VCaP (cell line): Measurements from ENCODE around the gene MARCHF3.

ENCODE experiments used
- H3K27ac ChIP-seq: fragments of 450-650 bp; 2 replicates; pipeline ENCODE4 v1.5.1; 2017
- TF ChIP-seq, protein P1 (sequence below): fragments of 450-650 bp; conservative IDR thresholded peaks from 2 replicates; pipeline ENCODE4 v1.5.1; 2017; ENCODE audit warnings: mild to moderate bottlenecking, moderate library complexity

The MARCHF3 gene

GRCh38 chr5:126959188-126959587 is 71.2 kb downstream of the MARCHF3 start:
- TF ChIP-seq, protein P1, sequence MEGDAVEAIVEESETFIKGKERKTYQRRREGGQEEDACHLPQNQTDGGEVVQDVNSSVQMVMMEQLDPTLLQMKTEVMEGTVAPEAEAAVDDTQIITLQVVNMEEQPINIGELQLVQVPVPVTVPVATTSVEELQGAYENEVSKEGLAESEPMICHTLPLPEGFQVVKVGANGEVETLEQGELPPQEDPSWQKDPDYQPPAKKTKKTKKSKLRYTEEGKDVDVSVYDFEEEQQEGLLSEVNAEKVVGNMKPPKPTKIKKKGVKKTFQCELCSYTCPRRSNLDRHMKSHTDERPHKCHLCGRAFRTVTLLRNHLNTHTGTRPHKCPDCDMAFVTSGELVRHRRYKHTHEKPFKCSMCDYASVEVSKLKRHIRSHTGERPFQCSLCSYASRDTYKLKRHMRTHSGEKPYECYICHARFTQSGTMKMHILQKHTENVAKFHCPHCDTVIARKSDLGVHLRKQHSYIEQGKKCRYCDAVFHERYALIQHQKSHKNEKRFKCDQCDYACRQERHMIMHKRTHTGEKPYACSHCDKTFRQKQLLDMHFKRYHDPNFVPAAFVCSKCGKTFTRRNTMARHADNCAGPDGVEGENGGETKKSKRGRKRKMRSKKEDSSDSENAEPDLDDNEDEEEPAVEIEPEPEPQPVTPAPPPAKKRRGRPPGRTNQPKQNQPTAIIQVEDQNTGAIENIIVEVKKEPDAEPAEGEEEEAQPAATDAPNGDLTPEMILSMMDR = no peak
- no peak overlapping the region for H3K27ac ChIP-seq

DNA sequence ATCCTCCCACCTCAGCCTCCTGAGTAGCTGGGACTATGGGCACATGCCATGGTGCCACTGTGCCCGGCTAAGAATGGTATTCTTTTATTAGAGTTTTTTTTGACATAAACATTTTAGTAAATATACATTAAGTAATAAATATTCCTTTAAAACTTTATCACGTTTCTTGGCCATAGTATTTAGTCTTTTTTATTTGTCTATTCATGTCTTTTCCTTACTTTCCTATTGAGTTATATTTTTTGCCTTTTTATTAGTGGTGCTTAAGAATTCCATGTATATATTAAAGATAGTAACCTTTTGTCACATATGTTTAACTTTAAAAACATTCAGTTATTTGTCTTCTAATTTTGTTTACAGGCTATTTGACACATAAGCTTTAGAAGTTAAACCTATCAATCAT is 73.4 kb downstream of the MARCHF3 start:
- no peak overlapping the region for H3K27ac ChIP-seq
- TF ChIP-seq, protein P1 = no peak

DNA sequence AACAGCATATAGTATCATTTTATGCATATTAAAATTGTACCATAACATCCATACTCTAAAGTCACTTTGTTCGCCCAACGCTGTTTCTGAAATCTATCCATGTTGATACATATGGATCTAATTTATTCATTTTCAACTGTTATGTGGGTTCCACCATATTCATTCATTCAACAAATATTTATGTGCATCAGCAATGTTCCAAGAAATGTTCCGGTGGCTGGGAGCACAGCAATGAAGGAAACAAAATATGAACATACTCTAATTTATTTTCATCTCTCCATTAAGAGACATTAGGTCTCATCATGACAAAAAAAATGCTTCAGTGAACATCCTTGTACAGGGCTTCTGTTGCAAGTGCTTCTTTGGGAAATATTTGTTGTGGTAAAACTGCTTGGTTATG is 75.4 kb downstream of the MARCHF3 start:
- TF ChIP-seq, protein P1 = no peak
- no peak overlapping the region for H3K27ac ChIP-seq

- H3K27ac ChIP-seq = no peak overlapping the region
- TF ChIP-seq, protein P1 = no peak
These were observed 76.7 kb downstream of the MARCHF3 start for GRCh38 chr5:126953640-126954039.

GRCh38 chr5:126949475-126949874 is 80.9 kb downstream of the MARCHF3 start:
- no peak overlapping the region for H3K27ac ChIP-seq
- TF ChIP-seq, protein P1 = no peak

DNA sequence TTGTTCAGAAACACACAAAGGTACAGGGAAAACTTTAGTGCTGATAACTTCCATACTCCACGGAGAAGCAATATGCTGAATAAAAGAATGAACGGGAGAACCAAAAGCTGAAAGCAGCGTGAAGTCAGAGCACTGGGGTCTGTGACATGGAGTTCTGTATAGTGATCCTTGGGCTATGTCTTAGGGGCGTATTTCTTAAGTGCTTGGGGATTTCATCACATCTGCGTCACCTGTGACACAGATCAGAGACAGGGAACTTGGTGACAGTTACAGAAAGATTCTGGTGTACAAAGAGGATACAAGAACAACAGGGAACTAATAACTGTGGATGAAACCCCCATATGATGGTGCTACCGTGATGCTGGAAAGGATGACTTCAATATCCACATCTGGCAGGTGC is 81.9 kb downstream of the MARCHF3 start:
- H3K27ac ChIP-seq = no peak overlapping the region
- TF ChIP-seq, protein P1 = no peak

- TF ChIP-seq, protein P1 = no peak
- H3K27ac ChIP-seq = no peak overlapping the region
These were observed 82.4 kb downstream of the MARCHF3 start for GRCh38 chr5:126948011-126948355.
